Ovary (tissue), 3 donors: ENCODE data around the gene MIP.
"Not testable (repeated sequence)": the region's sequence is repeated elsewhere in the genome, so short reads cannot be mapped to it uniquely, and the experiment has no call there.

ENCODE experiments used
- CTCF ChIP-seq, 3 donors: fragments of 450-650 bp in 2 of 3; fragments of 200-600 bp in 1 of 3; IDR thresholded peaks; one replicate each; pipeline versions ENCODE4 v1.5.1 to v1.8.0; 2016 to 2022; ENCODE audit warnings: antibody characterized with exemption in 3 of 3, mild to moderate bottlenecking in 1 of 3
- EP300 ChIP-seq: sonication (generic); formaldehyde crosslinking; IDR thresholded peaks from one replicate; pipeline ENCODE4 v1.6.1; 2017; ENCODE audit warnings: antibody characterized with exemption
- POLR2A ChIP-seq: fragments of 450-650 bp; IDR thresholded peaks from one replicate; pipeline ENCODE4 v1.6.1; 2017; ENCODE audit warnings: antibody characterized with exemption, mild to moderate bottlenecking, moderate library complexity
- donor health status: DM: no; HTN: no; CAD: no.

GRCh38 chr12:56499452-56499851, 45.0 kb upstream of the MIP start:
- not testable (repeated sequence) for TF ChIP-seq CTCF (IDR thresholded peaks at IDR 0.05); EP300; POLR2A
